Stimulated activated CD8-positive, alpha-beta memory T cell treated with anti-CD3 and anti-CD28 coated beads, Interleukin-7, amount 100 ng/mL, for 4 hours (primary cell): ENCODE results near the gene ADGRA1.
"Not testable (repeated sequence)": the region's sequence is repeated elsewhere in the genome, so short reads cannot be mapped to it uniquely, and the experiment has no call there.

Source experiments
- DNase-seq, 2 donors: peaks; one replicate each; pipeline ENCODE4 v3.0.0-alpha.2; 2020; ENCODE audit warnings: low read depth in 2 of 2

Gene ADGRA1

DNA sequence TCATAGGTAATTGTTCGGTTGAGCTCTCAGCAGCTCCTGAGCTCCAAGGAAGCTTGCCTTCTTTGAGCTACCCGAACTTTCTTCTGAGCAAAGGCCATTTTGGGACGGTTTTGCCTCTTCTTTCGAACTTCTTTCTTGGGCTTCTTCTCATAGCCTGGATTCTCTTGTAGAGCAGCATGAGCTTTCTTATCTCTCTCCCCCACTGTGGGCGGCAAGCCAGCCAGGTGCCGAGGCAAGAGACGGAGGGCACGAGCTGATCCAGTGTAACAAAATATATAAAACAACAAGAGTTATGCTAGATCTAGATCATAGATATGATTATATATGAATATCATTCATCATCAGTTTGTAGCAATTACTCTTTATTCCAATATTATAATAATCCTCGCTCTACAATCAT, 55.8 kb downstream of the ADGRA1 start:
- DNase-seq: no peak

DNA sequence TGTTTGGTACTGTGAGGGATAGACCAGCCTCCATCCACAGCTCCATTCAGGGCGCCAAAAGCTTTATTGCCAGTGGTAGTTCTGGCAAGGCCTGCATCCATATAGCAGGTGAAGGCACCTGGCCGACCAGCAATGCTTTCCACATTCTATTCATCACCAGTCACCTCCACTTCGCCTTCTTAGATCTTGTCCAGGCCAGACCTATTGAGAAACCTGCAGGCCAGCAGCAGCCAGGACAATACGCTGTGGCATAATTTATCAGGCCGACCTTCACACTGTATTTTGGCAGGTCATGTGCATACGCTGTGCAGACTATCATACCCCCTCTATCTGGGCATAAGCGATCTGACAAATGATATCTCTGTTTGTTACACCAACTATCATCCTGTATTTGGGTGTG, 57.0 kb downstream of the ADGRA1 start:
- no peak for DNase-seq

- DNase-seq: no peak
These were observed 62.5 kb downstream of the ADGRA1 start for GRCh38 chr10:133150226-133150625.

GRCh38 chr10:133150656-133151055, 62.9 kb downstream of the ADGRA1 start:
- no peak for DNase-seq

DNA sequence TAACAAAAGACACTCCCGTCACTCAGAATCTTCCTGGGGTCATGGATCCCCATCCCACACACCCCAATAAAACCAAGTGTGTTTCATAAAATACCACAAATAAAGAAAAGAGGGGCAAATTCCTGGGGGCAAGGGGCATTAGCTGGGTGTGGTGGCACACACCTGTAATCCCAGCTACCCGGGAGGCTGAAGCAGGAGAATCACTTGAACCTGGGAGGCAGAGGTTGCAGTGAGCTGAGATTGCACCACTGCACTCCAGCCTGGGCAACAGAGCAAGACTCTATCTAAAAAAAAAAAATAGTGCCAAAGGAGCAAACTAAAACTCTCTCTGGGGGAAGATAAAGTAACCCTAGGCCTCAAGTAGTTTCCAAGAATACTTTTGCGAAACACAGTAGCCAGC, 63.3 kb downstream of the ADGRA1 start:
- not testable (repeated sequence) for DNase-seq

DNA sequence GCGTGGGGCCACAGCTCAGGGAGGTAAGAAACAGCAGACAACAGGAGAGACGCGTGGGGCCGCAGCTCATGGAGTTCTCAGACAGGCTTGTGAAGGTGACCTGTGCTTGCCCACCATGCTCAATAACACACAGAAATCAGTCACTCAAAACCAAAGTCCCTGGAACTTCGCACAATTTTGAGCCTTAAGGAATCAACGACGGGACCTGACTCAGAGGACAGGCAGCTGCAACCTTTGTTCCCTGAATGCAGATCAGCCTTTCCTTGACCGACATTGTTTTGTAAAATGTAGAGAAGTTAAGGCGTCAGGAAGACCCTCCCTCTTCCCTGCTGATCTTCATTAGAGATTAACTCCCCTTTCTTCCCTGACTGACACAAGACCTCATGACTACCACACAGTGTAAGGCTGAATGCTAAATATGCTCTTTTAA, 63.8 kb downstream of the ADGRA1 start:
- DNase-seq: no peak

- no peak for DNase-seq
These were observed 66.7 kb downstream of the ADGRA1 start for GRCh38 chr10:133154411-133154810.

DNA sequence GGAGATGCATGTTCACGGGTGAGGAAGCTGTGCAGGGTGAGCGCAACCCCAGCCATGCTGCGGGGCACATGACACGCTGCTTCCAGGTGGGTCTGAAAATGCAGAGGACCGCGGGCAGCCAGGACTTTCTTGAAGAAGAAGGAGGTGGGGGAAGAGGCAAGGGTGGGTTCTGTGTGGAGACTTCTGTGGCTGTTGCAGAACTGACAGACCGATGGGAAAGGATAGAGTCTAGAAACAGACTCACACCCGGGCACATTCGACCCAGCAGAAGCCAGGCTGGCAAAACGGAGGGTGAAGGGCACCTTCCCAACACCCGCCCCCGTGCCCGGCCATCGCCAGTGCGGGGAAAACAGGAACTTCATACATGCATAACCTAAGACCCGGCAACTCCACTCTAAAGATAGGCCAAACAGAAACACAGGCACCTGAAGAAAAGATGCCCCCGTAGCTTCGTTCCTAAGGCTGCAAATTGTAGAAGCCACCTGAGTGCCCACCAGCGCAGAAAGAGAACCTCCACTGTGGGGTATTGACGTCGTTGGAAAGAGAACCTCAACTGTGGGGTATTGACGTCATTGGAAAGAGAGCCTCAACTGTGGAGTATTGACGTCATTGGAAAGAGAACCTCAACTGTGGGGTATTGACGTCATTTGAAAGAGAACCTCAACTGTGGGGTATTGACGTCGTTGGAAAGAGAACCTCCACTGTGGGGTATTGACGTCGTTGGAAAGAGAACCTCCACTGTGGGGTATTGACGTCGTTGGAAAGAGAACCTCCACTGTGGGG, 67.5 kb downstream of the ADGRA1 start:
- DNase-seq: no peak

DNA sequence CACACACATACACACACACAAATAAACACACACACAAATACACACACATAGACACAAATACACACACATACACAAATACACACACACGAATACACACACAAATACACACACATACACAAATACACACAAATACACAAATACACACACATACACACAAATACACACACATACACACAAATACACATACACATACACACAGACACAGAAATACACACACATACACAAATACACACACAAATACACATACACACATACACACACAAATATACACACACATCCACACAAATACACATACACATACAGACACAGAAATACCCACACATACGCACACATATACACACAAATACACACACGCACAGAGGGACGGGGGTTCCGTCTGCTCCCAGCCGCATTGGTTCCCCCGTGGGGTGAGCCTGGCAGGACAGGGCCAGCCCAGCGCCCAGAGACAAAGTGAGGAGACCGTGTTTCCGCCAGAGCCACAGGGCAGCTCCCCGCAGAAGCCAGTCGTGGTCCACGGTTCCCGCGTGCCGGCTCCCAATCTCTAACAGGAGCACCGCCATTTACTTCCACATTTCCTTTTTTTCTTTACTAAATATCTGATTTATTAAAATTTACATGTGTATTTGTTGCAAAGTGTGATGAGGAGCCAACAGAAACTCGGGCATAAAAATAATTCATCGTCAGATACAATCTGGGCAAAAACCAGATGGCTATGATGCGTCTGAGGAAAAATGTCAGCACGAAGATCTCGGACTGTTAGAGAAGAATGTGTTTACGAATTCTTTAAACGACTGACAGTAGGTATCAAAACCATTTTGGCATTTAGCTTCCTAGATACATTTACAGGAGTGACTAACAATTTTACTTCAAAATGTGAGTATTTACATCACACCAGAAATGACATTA, 69.2 kb downstream of the ADGRA1 start:
- no peak for DNase-seq

GRCh38 chr10:133157662-133158436, 70.1 kb downstream of the ADGRA1 start:
- DNase-seq: no peak

- DNase-seq: no peak
These were observed 70.7 kb downstream of the ADGRA1 start for GRCh38 chr10:133158437-133158755.

- no peak for DNase-seq
These were observed 71.3 kb downstream of the ADGRA1 start for GRCh38 chr10:133158756-133159610.

- no peak for DNase-seq
These were observed 71.9 kb downstream of the ADGRA1 start for GRCh38 chr10:133159611-133159949.

DNA sequence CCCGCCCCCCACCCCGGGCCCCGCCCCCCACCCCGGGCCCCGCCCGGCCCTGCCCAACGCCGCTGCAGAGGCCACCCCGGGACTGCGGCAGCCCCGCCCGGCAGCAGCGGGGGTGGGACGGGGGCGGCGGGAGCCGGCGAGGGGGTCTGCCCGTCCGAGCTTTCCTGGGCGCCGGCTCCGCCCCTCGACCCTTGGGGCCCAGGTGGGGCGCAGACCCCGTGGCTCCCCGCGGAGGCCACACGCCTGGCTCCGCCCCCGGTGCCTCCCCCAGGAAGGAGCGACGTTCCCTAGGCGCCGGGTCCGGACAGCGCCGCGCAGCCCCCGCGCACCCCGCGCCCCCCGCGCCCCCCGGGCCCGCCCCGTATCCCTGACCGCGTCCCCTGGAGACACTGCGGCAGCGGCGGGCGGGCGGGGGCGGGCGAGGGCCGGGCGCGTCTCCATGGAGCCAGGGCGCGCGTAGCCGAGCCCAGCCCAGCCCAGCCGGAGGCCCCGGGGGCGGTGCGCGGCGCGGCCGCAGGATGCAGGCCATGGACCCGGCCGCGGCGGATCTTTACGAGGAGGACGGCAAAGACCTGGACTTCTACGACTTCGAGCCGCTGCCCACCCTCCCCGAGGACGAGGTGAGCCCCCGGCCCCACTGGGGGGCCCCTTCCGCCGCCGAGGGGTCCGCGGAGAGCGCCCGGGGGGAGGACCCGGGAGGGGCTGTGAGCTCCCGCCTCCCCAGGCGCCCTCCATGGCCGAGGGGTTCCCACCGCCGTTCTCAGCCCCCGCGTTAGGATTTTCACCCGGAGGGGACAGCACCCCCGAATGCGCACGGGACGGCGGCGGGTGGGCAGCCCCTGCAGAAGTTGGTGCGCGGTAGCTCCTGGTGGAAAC, 72.5 kb downstream of the ADGRA1 start, which contains the start of gene KNDC1:
KNDC1 (plus strand) TSS at position 270 of the 876 bp plus-strand sequence; CDS start at position 519, 249 bp downstream.
- DNase-seq: peak in 1 of 2 donors; percentile 20

- no peak for DNase-seq
These were observed 73.2 kb downstream of the ADGRA1 start for GRCh38 chr10:133160826-133161471.

- DNase-seq: no peak
These were observed 73.9 kb downstream of the ADGRA1 start for GRCh38 chr10:133161486-133162109.

DNA sequence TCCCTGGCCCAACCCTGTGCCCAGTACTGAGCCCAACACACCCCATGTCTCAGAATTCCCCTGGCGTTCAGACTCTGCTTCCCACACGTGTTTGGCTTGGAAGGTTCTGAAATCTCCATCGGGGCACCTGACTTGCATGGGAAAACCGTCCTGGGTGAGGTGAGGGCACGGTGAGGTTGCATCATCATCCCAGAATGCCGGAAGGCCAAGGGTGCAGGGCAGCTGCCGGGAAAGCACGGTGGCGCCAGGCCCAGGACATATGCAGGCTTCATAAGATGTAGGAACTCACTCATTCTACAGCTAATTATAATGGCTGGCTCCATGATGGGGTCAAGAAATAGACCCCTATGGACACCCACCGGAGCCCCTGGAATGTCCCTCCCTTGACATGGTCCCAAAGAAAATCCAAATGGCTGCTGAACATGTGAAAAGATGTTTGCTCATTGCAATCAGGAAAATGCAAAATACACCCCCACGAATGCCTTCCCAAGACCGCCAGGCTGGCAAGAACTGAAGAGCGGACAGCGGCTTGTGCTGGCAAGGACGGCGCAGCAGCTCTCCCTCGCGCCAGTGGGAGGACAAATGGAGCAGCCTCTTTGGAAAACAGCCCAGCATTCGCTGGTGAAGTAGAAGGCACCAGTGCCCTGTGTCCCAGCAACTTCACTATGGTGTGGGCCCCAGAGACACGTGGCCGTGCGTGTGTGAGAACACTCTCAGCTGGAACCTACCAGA, 74.6 kb downstream of the ADGRA1 start:
- DNase-seq: no peak
